NCI-H1436 (cell line): ENCODE measurements around the gene PFKFB2.

ENCODE experiments used
- DNase-seq: peaks from one replicate; lab custom pipeline; 2025; lab: John Stamatoyannopoulos, UW

PFKFB2 gene

DNA sequence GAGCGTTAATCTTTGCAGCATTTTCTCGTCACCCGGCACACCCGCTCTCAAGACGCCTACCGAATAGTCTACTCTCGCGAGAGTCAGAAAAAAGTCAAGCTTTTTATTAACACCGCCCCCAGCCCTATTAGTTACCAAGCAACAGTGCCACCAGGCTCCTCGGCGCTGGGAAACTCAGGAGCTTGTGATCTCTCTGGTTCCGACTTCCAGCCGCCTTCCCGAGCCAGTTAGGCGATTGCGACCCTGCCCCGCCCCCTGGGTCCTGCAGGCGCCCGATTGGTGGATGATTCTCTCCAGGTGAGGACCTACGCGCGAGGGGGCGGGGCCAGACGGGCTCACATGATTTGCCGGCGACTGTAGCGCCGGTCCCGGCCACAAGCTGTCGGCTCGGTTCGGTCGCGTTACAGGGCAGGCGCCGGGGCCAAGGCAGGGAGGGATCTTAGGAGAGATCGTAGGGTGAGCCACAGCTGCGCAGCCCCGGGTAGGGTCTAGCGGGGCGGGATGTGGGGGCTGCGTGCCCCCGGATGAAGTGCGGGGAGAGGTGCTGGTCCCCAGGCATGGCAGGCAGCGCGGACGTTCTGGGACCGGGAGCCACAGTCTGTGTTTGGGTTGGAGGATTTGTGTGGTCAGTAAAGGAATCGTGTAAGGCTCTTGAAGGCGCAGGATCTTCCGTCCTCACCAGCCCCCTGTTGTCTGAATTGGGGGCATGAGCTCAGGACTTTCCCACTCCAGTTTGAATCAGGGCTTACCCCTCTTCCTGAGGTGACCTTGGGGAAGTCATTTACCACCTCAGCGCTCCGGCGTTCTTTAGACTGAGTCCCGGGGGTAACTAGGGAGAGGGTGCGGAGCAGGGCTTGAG is at the start of gene PFKFB2:
Gene PFKFB2 (plus strand): TSS at position 365 of the 859 bp plus-strand sequence. CDS start 1,443 bp downstream, outside the sequence.
- DNase-seq: peak; percentile 100

DNA sequence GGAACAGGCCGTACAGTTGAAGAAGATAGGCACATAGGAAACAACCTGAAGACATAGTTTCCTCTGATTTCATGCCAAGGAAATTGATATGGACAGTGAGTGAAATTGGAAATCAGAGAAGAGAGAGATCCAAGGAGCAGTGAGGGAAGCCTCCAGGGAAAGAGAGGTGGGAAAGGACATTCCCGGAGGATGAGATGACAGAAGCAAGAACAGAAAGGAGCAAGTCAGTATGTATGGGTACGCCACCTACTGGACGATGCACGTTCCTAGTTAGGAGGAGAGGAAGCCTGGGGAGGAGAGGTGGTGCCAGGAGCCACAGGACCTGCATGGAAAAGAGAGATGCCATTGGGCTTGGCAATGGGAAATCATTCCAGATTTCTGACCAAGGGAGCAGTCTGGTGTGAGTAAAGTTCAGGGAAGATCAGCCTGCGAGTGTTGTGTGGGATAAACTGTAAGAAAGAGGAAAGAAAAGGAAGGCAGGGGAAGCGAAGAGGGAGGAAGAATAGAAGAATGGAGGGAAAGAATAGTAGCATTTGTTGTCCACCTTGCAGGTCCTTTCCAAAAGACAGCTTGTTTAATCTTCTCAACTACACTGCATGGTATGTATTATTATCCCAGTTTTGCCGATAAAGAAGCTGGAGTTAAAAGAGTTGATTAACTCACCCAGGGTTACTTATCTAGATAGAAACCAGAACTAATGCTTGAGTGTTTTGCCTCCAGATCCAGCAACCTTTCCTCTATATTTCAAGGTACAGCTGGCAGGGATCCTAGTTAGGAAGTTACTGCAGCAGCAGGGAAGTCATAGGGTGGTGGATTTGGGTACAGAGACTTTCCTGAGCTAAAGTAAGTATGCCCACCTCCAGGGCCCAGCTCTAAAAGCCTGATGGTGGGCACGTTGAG is 47.9 kb upstream of the PFKFB2 start:
- DNase-seq: peak; percentile 31

DNA sequence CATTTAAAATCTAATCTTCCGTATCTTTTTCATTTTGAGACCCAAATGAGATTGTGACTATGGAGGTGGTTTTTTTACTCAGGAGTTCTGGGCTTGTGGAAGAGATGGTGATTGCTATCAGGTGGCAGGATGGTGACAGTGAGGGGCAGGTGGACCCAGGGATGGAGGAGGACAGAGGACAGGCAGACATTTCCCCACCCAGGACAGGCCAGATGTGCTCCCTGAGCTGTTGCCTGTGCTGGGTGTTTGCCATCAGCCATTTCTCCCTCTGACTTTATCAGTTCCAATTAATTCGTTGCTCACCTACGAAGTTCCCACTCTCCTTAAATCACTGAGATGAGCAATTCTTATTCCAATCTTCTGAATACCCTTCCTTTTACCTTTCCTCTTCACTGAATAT is 47.0 kb upstream of the PFKFB2 start:
- no peak for DNase-seq

DNA sequence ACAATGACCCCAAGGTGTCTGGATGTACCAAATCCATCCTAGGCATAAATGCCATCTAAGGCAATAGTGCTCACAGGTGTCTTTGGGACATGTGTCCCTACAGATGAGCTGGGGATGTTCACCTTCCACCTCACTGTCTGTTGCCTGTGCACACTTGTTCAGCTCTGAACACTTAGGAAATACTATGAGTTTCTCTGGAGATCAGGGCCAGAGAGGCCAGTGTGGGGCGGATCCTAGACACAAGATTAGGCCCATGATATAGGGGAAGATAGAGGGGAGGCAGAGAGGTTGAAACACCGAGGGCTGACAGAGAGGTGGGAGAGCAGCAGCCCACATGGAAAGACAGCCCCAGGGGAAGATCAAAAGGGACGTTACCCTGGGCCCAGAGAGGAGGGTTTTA is 46.2 kb upstream of the PFKFB2 start:
- DNase-seq: no peak

DNA sequence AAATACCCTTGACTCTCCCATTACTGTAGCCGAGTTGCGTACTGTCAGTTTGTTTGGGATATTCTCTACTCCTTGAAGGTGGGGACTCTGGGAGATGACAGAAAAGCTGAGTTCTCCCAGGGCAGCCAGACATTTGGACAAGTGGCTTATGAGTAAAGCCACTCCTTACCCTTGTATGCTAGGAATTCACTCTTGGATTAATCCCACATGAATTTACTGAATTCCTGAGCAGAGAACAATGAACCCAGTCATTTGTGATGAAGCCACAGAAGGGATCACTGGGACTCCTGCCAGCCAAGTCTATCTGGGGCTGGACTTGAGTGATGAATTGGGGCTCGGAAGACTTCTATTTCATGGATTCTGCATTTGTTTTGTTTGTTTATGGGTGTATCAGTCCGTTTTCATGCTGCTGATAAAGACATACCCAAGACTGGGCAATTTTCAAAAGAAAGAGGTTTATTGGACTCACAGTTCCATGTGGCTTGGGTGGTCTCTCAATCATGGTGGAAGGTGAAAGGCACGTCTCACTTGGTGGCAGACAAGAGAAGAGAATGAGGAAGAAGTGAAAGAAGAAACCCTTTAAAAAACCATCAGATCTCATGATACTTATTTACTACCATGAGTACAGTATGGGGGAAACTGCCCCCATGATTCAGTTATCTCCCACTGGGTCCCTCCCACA is 45.6 kb upstream of the PFKFB2 start:
- DNase-seq: no peak

DNA sequence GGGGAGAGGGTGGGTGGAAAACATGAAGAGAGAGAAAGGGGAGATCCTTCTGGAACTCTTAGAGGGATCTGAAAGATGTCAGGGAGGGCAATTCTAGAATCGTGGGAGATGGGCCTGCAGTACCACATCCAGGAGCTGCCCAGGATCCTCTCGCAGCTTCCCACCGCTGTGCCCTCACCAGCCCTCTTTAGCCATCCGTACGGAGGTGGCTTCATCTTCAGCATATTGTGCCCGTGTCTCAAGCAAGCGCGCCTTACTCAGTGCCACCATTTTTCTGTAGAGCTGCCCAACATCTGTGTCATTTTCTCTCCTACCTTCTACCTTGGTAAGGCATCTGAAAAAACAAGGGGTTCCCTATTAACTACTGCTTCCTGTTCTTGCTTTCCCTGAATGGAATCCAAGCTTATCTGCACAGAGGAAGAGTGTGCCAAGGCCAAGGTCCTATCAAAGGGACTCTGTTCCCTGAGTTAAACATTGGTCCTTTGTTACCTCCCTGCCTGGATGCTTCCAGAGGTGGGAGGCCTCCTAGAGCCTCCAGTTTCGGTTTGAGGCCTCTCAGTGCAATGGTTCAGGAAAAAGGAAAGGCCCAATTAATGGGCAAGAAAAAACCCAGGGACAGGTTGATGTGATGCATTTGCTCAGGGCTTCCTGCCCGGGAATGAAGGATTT is 43.8 kb upstream of the PFKFB2 start:
- no peak for DNase-seq

DNA sequence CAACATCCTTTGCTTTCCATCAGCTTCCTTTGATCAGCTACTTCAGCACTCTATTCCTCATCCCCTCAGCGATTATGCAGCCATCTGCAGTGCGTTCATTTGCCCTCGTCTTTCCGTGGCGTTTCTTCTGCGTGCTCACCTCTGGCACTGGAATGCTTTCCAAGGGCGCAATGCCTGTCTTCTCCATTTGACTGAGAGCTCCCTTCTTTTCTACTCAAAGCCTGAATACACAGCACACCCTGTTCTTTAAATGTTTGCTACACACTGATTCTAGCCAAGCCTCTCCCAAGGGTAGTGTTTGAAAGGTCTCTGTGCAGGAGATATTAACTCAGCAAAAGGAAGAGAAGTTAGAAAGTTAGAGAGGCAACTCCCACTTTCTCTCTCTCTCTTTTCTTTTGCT is 43.1 kb upstream of the PFKFB2 start:
- no peak for DNase-seq

DNA sequence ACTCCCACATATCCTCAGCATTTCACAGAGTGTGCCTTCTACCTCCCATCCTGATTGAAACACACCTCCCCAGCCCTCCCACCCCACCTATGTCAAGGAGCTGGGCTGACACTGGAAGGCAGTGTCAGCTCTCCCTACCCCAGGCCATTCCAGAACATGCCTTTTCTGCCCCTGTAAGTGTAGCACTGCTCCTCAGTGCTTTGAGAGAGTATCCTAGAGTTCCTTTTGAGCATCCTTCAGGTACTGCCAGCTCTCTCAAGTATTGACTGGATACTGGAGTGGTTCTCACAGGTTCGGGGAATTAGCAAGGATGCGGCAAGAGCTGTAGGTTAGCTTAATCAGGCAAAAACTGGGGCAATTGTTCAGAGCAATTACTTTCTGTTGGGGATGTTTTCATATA is 42.3 kb upstream of the PFKFB2 start:
- DNase-seq: no peak

DNA sequence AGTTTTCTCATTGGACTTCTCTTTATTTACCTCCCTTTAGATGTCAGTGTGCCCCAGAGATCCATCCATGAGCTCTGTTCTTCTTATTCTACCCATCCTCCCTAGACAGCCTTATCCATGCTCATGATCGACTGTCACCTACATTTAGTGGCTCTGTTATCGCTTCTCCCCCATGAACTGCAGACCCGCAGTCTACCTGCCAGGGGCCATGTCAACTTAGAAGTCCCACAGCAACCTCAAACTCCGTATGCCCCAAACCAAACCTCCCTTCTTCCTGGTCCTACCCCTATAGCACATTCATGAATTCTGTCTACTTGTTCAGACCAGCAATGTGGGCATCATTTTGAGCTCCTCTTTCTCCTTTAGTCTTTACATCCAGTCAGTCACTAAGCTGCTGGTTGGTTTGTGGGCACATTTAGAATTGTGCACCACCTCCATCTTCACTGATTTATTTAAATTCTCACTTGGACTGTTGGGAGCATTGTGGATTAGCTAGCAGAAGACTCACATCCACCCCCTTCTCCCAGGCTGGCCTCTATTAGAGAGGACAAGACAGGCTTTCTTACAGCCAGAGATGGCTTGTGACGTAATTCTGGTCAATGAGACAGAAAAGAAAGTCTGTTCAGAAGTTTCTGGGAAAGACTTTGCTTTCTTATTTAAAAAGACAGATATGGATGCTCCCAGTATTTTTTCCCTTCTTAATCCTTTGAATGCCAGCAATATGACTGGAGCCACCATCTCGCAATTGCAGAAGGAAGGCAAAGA is 39.6 kb upstream of the PFKFB2 start:
- no peak for DNase-seq

DNA sequence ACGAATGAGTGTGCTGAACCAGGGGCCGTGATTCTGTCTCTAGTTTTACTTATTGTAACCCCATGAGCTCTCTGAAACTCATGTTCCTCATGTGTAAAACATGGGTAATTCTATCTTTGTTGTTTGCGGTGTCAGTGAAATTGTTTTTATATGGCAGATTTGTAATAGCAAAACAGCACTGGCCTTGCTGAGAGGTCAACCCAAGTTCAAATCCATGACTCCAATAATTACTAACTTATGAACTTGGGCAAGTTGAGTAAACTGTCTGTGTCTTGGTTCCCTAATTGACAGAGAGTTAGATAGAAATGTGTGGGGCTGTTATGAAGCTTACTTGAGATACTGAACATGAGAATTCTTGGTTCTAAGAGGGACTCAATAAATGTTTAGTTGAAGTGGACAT is 38.3 kb upstream of the PFKFB2 start:
- DNase-seq: no peak

DNA sequence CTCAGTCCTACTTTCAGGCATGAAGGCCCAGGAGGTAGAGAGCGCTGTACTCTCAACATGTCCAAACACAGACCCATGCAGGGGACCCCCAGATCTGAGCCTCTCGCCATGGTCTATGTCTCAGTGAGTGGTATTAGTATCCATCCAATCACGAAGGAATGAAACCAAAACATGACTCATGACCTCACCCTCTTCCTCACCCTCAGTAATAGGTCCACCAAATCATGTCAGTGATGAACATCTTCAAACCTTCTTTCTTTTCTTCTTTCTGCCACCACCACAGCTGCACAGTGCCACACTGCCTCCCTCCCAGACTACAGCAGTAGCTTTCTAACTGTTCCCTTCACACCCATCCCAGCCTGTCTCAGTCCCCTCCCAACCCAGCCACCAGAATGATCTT is 37.3 kb upstream of the PFKFB2 start:
- no peak for DNase-seq

DNA sequence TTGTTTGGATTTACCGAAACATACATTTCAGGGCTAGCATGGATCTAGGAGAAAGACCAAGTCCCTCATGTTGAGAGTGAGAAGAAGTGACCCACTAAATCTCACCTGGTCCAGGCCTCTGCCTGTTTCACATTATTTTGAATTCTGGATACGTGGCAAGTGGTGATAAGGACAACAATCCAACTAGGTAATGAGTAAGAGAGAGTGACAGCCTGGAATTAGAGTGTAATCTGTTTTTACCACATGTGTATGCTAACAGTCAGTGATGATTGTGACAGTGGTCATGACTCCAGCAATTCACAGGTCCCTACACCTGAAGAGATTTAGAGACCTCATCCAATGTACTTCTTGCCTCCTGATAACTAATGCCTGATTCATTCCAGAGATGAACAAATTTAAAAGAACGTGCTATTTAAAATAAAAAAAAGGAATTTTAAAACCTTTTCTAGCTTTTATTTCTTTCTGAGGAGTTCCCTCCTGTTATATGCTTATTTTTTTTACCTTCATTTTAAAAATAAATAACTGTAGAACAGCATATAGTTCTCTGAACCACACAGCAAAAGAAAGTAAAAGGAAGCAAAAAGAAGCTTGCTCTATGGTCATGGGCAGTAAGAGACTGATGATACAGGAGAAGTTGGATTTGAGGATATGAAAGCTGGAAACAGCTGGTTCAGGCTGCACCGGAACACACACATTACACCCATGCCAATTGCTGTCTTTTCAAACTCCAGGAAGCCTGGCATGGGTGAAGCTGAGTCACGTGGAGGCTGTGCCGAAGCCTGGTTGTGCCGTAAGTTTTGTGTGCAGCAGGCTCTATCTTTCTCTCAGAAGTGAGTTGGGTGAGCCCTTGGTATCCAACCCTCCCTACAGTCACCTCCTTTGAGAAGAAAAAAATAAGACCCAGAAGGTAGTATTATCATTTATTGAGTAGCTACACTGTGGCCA is 35.2 kb upstream of the PFKFB2 start:
- no peak for DNase-seq

DNA sequence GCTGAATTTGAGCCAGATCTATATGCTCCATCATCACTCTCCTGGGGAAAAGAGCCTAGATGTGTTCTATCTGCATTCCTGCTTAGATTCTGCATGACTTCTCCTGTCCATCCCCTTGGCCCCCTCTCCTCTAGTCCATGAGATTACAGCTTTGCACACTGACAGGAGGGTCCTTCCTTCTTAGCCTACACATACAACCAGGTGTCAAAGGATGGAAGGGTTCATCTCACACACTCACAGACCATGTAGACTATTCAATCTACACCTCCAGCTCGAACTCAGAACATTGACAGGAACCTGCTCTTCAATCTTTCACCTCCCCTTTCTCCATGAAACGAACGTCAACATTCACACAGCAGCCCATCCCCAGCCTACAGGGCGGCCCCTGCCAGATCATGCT is 34.4 kb upstream of the PFKFB2 start:
- no peak for DNase-seq

DNA sequence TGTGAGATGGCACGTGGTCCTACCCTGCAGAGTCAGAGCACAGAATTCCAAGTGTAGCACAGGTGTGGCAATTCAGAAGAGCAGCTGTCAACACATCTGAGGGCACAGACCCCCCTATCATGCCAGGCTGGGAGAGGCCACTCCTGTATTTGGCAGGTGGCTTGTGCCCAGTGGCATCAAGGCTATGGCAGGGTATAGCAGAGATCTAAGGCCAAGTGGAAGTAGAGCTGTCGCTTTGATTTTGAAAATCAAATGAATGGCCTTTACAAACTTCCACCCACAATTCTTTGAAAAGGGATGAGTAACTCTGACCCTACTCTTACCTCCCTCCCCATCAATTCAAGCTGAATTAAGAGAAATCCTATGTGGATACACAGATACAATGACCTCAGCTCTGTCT is 33.9 kb upstream of the PFKFB2 start:
- DNase-seq: no peak

DNA sequence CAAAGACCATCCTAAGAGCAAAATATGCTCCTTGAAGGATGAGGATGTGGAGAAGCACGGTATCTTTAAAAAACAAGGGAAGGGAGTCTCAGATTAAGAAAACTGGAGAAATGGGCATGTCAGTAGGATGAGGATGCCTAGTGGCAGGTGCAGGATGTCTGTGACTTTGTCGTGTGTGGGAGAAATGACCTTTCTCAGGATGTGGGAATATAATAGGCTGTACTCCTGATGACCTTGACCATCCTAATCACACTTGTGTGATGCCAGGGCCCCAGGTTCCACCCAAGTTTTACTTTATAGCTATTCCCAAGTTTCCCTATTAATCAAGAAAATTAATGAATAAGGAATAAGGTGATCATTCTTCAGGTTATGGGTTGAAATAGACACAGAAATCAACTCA is 33.4 kb upstream of the PFKFB2 start:
- no peak for DNase-seq

DNA sequence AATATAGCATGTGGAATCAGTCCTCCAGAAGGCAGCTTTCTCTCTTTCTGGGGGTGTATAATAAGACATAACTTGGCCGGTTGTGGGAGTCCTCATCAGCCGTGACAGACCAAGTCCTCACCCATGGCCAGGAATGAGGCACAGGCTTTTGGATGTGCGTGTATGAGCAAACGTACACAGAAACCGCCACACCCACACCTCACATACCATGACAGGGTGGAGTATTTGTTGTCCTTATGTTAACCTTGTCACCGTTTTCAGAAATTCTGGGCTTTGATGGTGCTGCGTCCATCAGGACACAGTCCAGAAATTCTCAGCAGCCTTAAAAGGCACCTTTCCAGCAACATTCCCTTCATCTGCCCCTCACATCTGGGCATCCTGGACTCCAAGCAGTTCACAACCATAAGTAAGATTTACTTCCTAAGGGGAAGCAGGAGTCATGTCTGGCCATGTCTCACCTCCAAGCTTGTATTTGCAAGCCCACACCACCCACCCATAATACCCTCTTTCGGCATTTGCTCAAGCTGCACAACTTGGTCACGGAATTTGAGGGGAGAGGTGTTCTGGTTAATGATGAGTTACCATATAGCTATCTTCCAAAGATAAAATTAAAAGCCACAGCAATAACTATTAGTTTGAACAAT is 32.9 kb upstream of the PFKFB2 start:
- no peak for DNase-seq

DNA sequence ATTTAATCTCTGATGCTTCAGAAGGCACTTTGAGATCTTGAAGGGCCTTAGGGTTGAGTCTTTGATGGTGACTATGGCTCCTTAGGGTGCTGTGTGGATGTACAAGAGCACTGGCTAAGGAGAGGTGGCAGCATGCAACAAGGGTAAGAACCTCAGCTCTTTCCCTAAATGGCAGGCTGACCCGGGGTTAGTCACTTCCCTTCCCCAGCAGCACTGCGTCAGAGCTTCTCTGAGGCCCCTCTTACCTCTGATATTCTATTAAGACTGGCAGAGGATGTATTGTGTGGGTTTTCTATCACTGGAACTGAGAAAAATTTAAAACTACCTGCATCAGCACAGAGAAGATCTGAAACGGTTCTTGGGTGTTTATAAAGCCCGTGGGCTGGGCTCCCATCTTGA is 32.4 kb upstream of the PFKFB2 start:
- no peak for DNase-seq

DNA sequence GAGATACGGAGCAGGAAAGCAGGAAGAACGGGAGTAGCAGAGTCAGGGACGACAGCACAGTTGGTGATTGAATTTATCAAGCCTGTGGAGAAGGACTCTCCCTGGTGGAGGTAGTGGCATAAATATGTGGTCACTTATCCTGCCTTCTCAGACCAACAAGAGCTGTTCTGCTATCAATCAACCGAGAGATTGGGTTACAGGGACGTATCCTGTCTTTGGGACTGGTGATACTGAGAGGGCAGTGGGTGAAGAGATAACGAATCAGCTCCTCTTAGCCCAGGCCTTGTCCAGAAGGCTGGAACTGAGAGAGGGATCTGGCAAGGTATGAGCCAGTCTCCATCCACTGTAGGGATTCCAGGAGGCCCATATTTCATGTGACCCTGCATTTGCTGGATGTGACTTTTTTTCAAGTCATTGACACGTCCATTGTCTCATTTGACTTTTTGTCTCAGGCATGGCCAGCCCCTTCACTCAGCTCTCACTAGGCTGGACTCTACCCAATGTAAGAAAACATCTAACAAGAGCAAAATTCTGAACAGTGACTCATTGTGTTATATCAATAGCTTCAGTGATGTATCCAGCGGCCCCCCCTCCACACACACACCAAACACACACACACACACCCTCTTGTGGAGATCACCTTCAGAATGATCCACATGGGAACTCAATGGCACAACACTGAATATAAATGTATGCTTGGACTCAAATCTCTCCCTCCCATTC is 31.8 kb upstream of the PFKFB2 start:
- DNase-seq: no peak
